Body of pancreas (tissue), 4 donors: Measurements from ENCODE around the gene DPP7. TPM values are rescaled to one million over a fixed set of nuclear protein-coding genes. Genes with fewer than 3 reads are reported as not detected.

Source experiments
- ATAC-seq: fragments of 150-250 bp; one replicate; pipeline ENCODE4 v1.9.1; 2016
- DNase-seq, 4 donors: peaks; one replicate each; pipeline ENCODE4 v3.0.0-alpha.2; 2019
- H3K27ac ChIP-seq, 4 donors: fragments of 200-600 bp; sonication (generic); 1 replicate in 3 of 4; 2 replicates in 1 of 4; pipeline versions ENCODE4 v1.5.1 to v1.6.1; 2016 to 2019; ENCODE audit warnings: mild to moderate bottlenecking in 1 of 4, mixed read lengths in 1 of 4, moderate library complexity in 1 of 4
- H3K27me3 ChIP-seq, 2 donors: fragments of 200-600 bp; sonication (generic); one replicate each; pipeline ENCODE4 v1.6.0; 2016; ENCODE audit warnings: mild to moderate bottlenecking in 1 of 2
- H3K36me3 ChIP-seq, 2 donors: fragments of 200-600 bp; sonication (generic); replicated peaks in 1 of 2; 2 replicates each; pipeline ENCODE4 v1.5.1; 2016; ENCODE audit warnings: low read depth in 2 of 2; ENCODE audit not compliant: insufficient read depth in 1 of 2
- H3K4me1 ChIP-seq: fragments of 200-600 bp; sonication (generic); one replicate; pipeline ENCODE4 v1.6.0; 2016
- H3K4me3 ChIP-seq, 2 donors: fragments of 200-600 bp; sonication (generic); 1 replicate in 1 of 2; 2 replicates in 1 of 2; pipeline ENCODE4 v1.5.1; 2016 to 2019
- H3K9me3 ChIP-seq, 3 donors: fragments of 200-600 bp; sonication (generic); 1 replicate in 2 of 3; 2 replicates in 1 of 3; pipeline ENCODE4 v1.5.1; 2016
- POLR2A ChIP-seq, 3 donors: fragments of 450-650 bp; IDR thresholded peaks; one replicate each; pipeline ENCODE4 v1.6.1; 2016; ENCODE audit warnings: antibody characterized with exemption in 3 of 3, mild to moderate bottlenecking in 2 of 3
- WGBS, 2 donors: methylation state at CpG; one replicate each; pipeline ENCODE4 v1.1.5; 2017; 5-methylcytosine and 5-hydroxymethylcytosine counted together
- intact Hi-C: fragments of 100-400 bp; cut with DNase I; formaldehyde crosslinking; loops from one replicate; pipeline ENCODE4 v1.15.1; 2023
- total RNA-seq, 2 donors: library from RNA; depleted of rRNA; stranded (reverse); fragments of >200 nt; gene quantifications; one replicate each; pipeline ENCODE4 v1.1.0, GENCODE V29; 2016
- TF ChIP-seq, protein P1 (sequence below), 7 experiments: fragments of 450-650 bp in 4 of 7; fragments of 200-600 bp in 3 of 7; sonication (generic) in 3 of 7; IDR thresholded peaks; one replicate each; pipeline ENCODE4 v1.5.1; 2016 to 2019; ENCODE audit warnings: antibody characterized with exemption in 7 of 7

The DPP7 gene
- total RNA-seq, 2 donors from 2014 or later: 137 to 171 TPM

DNA sequence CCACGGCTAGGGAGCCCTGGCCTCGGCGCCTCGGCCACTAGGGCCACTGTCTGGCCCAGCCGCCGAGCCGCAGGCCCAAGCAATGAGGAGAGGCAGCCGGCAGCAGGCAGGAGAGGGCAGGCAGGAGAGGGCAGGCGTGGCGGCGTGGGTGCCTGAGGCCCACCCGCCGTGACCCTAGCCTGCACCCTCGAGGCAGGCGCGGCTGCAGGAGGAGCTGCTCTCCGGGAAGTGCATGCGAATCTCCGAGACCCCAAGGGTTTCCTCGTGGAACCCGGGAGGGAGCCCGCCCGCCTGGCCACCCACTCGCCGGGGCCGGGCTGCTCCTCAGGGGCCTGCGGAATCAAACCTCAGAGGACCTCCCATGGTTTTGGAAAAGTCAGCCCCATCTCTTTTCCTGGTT is 33.7 kb upstream of the DPP7 start:
- peaks cover 0 to 5% of the 10 kb centered on the region in 2 donors for H3K27me3 ChIP-seq
- WGBS, 2 donors: 78 to 84% methylated on average over 19 to 27 of the region's 27 CpGs
- ATAC-seq (no peak), DNase-seq (no peak)
- H3K4me1 ChIP-seq: no peaks in the 10 kb centered on the region
- H3K4me3 ChIP-seq: no peak overlapping the region
- H3K27ac ChIP-seq: no peak overlapping the region
- no peaks in the 10 kb centered on the region for H3K9me3 ChIP-seq
- TF ChIP-seq, protein P1, sequence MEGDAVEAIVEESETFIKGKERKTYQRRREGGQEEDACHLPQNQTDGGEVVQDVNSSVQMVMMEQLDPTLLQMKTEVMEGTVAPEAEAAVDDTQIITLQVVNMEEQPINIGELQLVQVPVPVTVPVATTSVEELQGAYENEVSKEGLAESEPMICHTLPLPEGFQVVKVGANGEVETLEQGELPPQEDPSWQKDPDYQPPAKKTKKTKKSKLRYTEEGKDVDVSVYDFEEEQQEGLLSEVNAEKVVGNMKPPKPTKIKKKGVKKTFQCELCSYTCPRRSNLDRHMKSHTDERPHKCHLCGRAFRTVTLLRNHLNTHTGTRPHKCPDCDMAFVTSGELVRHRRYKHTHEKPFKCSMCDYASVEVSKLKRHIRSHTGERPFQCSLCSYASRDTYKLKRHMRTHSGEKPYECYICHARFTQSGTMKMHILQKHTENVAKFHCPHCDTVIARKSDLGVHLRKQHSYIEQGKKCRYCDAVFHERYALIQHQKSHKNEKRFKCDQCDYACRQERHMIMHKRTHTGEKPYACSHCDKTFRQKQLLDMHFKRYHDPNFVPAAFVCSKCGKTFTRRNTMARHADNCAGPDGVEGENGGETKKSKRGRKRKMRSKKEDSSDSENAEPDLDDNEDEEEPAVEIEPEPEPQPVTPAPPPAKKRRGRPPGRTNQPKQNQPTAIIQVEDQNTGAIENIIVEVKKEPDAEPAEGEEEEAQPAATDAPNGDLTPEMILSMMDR (IDR thresholded peaks at IDR 0.05): no peak
- no peak for TF ChIP-seq POLR2A (IDR thresholded peaks at IDR 0.05)
- intact Hi-C loops: no loop called here
- no peaks in the 10 kb centered on the region for H3K36me3 ChIP-seq

- TF ChIP-seq, protein P1 (IDR thresholded peaks at IDR 0.05): no peak
- TF ChIP-seq POLR2A (IDR thresholded peaks at IDR 0.05): no peak
- Histone ChIP-seq H3K36me3 (no peaks in the 10 kb centered on the region), H3K4me1 (no peaks in the 10 kb centered on the region), H3K27ac (no peak overlapping the region), H3K27me3 (peaks cover 0 to 5% of the 10 kb centered on the region in 2 donors), H3K4me3 (no peak overlapping the region), H3K9me3 (no peaks in the 10 kb centered on the region)
- 28 to 35% methylated on average over 10 to 23 of the region's 24 CpGs for WGBS, 2 donors
- intact Hi-C loops: no loop called here
- no peak for ATAC-seq
- no peak for DNase-seq
These were observed 33.2 kb upstream of the DPP7 start for GRCh38 chr9:137147793-137148160.

GRCh38 chr9:137147091-137147792 is 32.7 kb upstream of the DPP7 start:
- 73% methylated on average over 24 to 26 of the region's 26 CpGs for WGBS, 2 donors
- intact Hi-C loops: no loop called here

GRCh38 chr9:137146527-137146918 is 32.0 kb upstream of the DPP7 start:
- no peaks in the 10 kb centered on the region for H3K9me3 ChIP-seq
- WGBS, 2 donors: 53 to 59% methylated on average over 3 to 8 of the region's 9 CpGs
- ATAC-seq: no peak
- no peak overlapping the region for H3K4me3 ChIP-seq
- H3K36me3 ChIP-seq: no peaks in the 10 kb centered on the region
- H3K4me1 ChIP-seq: no peaks in the 10 kb centered on the region
- intact Hi-C loops: no loop called here
- H3K27ac ChIP-seq: no peak overlapping the region
- no peak for DNase-seq
- TF ChIP-seq POLR2A (IDR thresholded peaks at IDR 0.05): no peak
- TF ChIP-seq, protein P1 (IDR thresholded peaks at IDR 0.05): no peak
- peaks cover 0 to 5% of the 10 kb centered on the region in 2 donors for H3K27me3 ChIP-seq

More at GRCh38 chr9:137147091-137147792, 32.7 kb upstream of the DPP7 start:
- ATAC-seq (no peak), DNase-seq (no peak)
- no peaks in the 10 kb centered on the region for H3K36me3 ChIP-seq
- no peak overlapping the region for H3K4me3 ChIP-seq
- TF ChIP-seq, protein P1 (IDR thresholded peaks at IDR 0.05): no peak
- TF ChIP-seq POLR2A (IDR thresholded peaks at IDR 0.05): no peak
- H3K4me1 ChIP-seq: no peaks in the 10 kb centered on the region
- peaks cover 0 to 5% of the 10 kb centered on the region in 2 donors for H3K27me3 ChIP-seq
- no peaks in the 10 kb centered on the region for H3K9me3 ChIP-seq
- H3K27ac ChIP-seq: no peak overlapping the region
